GM21786 (cell line): ENCODE data around the gene PRUNE1.

Experiments used
- ATAC-seq: cut with Tn5 transposase; IDR thresholded peaks from one replicate; pipeline ENCODE4 v1.9.1; 2021; ENCODE audit not compliant: unreplicated experiment

The PRUNE1 gene

GRCh38 chr1:151049458-151049857, 41.2 kb downstream of the PRUNE1 start:
- ATAC-seq = no peak

DNA sequence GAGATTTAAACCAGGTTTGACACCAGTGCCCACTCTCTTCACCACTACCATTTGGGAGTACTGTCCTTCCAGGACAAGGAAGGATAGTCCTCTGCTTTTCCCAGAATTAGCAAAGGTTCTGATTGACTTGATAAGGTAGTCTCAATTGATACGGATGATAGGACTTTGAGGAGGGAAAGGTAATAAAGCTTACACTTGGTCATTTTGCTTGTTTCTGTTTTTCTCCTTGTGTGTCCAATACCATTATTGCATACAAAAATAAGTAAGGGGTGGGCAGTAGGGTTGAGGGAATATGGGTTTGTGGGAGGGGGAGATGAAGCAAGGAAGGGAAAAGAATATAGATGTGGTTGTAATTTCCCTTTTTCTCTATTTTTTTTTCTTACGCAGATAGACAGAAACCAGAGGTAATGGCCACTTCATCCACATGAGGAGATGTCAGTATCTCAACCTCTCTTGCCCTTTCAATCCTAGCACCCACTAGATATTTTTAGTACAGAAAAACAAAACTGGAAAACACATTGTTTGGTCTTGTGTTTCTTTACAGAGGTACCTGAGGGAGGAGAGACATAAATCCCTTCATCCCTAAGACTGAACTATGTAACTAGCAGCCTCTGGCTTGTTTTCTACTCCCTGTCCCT, 41.9 kb downstream of the PRUNE1 start:
- ATAC-seq = no peak

DNA sequence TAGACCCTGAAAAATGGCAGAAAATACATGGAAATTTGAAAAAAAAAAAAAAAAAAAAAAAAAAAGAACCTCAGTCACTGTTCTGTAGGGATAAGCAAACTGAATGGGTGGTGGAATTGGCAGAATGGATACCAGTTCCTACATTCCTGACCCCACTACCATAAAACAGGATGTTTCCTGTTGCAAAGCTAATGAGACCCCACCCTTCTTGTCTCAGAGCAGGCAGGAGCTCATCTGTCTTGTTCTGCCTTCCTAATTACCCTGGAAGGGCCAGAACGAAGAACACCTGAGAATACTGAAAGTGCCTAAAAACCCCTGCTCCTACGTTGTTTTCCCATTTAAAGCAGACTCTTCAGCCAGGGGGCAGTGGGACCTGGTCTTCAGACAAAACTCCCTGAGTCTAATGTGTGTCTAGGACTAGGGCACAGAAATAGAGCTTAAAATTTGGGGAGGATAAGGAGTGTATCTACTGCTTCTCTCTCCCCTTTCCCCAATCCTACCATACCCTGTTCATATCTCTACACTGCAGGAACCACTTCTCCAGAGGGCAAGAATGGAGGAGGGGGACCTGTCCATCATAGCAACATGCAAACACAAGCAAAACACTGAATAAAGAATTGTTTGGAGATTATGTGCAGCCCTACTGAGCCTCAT, 43.2 kb downstream of the PRUNE1 start:
- ATAC-seq = no peak

GRCh38 chr1:151054971-151055547, 46.8 kb downstream of the PRUNE1 start:
- no peak for ATAC-seq

GRCh38 chr1:151055581-151055980, 47.3 kb downstream of the PRUNE1 start:
- ATAC-seq = no peak

DNA sequence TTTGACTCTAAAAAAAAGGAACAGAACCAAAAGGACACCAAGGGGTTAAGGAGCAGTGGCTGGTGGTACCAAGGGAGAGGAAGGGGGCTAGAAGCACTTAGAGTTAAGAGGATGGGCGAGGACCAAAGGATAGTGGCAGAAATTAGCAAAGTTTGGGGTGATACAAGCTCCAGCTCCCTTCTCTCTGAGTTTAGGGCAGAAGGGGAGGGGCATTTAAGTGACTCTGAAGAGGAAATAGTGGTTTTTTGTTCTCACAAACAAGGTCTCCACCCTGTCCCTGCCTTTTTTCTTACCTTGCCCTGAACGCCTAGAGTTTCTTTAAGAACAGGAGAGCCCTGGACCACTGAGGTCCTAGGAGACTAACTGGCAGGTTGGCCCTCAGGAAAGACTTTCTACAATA, 47.9 kb downstream of the PRUNE1 start:
- no peak for ATAC-seq

GRCh38 chr1:151058692-151059091, 50.4 kb downstream of the PRUNE1 start:
- no peak for ATAC-seq

GRCh38 chr1:151059109-151060006, 51.1 kb downstream of the PRUNE1 start, which contains the start of gene CDC42SE1:
CDC42SE1 (minus strand) TSS chr1:151059622; CDS start chr1:151055730, 3,892 bp downstream.
- ATAC-seq = peak; percentile 69

DNA sequence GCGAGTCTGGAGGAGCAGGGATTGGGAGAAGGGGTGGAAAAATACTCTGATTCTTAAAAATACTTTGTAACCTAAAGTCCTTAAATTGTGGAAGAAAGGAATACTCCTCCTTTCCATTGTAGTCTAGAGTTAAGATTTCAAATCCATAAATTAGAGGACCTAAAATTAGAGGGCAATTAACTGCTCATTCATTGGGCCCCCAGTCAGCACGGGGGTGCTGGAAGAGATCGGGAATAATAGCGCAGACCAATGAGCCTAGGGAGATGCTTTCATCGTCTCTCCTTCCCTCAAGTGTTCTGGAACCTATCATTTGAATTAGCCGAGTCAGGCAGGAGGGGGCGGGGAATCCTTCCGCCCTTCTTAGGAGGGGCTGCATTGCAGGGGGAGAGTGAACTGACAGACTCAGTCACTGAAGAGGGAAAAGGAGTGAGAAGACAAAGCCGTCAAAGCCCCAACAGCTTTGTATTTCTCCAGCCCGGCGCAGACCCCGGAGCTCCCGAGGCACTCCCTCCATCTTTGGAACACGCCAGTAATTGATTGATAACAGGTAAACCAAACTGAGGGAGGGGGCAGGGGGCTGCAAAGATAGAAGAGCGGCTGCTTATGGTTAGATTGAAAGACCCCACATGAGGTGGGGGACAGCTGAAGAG, 51.9 kb downstream of the PRUNE1 start, which contains the start of gene MLLT11:
MLLT11 (plus strand) TSS at position 391 of the 650 bp plus-strand sequence. CDS start 6,828 bp downstream, outside the sequence.
- ATAC-seq = no peak

DNA sequence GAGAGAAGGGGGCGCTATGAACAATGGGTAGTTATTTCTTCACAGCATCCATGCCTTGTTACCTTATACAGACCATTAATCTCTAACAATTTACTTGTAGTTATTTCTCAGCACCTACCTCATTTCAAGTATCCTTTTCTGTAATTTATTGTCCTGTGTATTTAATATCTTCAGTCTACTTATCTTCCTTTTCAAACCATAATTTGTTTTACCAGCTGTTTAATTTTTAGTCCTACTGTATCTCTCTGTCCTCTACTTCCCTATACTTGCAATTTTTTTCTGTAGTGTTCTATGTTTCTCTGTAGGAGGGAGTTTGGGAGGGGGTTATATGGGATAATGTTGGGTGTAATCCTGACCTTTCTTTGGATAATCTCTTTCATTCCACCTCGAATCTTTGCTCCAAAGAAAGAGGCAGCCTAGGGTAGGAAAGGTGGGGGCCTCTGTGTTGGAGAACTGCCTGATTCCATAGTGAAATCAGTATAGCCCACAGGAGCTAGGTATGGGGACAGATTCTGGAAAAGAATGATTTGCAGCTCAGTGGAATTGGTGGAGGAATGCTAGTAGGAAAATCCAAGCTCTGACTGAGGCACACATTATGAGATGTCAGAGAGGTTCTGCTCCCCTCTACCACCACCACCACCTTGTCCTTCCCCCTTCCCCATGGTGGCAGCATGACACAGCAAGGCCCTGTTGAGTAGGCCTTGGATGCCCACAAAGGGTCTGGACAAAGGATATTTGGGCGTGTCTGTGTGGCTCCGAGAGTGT, 52.6 kb downstream of the PRUNE1 start:
- ATAC-seq = no peak

- no peak for ATAC-seq
These were observed 53.5 kb downstream of the PRUNE1 start for GRCh38 chr1:151061704-151062103.

DNA sequence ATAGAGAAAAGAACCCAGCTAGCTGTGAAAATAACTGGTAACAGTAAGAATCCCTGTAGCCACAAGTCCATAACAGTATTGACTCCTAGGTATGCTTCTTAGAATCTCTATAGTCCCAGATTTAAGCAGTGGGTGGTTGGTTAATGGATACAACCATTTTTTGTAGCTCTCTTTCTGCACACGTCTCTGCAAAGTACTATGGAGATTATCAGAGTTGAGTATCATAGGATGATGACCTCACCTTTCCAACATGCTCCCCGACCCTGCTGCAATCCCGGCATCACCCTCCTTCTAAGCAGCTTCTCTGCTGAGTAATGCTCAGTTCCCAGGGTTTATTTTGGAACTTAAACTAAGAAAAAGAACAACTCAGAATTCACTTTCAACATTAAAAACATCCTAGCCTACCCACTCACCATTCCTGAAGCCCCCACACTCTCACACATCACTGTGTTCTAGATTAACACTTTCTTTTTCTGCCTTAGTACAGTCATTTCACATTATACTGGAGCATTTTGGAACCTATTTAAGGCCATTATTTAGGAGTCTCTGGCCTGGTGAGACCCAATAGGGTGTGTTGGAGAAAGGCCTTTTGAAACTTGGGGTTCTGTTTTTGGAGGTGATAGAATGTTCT, 54.6 kb downstream of the PRUNE1 start:
- ATAC-seq = no peak

DNA sequence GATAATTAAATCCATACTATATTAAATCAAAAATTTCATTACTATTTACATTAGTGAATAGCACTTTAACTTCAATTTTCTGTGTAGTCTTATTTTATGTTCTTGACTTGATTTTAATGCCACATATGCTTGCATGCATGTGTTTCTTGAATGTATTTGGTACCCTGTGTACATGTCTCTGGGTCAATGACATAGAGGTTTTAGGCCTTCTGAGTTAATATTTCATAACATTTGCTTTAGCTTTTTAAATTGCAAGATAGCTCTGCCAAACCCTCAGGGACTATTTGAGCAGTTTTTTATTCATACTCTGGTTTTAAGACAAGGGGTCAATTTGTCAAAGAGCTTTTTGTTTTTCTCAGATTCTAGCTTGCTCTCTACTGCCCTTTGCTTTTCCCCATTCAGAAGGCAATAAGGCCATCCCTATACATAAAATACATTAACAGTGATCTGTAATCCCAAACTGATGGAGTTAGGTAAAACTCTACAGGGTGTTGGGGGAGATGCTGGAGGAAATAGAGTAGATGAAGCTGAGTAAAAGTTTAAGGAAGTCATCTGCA, 56.9 kb downstream of the PRUNE1 start:
- no peak for ATAC-seq

- ATAC-seq = no peak
These were observed 58.9 kb downstream of the PRUNE1 start for GRCh38 chr1:151067185-151067584.

DNA sequence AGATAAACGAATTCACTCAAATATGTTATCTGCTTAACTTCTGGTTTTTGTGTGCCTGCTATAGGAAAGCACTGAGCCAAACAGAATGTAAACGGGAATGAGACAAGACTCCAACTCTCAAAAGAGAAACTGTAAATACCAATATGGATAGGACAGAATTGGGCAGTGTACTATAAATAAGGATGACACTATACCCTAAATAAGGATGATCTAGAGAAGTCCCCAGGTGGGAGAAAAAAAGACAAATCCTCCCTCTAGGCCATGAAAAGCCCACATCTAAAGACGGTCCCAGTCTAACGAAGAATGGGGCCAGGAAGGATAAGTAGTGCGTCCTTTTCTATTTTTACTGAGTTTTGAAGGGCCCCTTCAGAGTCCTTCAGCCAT, 60.8 kb downstream of the PRUNE1 start:
- ATAC-seq = no peak

DNA sequence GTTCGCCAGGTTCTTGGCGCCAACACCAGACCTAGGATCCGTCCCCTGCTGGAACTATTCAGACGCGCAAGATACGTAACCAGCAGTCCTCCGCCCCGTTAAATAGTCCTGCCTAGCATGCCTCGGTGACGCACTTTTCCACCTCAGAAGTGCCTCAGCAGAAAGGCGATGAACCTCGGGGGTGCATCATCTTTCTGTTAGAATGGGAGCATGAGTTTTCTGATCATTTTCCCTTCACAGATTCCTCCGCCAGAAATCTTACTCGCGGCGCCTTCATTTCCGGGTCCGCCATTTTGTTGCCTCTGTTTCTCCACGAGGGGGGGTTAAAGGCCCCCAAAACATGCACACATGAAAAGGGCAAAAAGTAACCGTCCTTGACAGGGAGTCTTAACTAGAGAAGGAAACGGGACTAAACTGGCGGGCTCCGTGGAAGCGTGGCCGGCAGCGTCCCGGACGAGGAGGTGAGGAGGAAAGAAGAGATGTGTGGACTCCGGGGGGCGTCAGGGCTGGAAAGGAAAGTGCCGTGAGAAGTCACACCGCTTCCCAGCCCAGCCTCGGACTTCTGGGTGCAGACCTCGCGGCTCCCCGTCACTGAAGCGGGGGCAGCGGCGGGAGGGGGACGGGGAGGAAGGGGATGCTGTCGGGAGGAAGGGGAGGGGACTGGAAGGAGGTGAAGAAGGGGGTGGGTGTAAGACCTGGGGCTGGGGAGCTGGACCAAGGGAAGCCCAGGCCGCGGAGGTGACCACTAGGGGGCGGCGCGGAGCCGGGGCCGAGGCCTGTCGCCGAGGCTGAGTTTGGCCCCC, 62.4 kb downstream of the PRUNE1 start, which contains the start of gene GABPB2:
GABPB2 (plus strand) TSS at position 288 of the 803 bp plus-strand sequence. CDS start 17,429 bp downstream, outside the sequence.
- peak; percentile 57 for ATAC-seq

DNA sequence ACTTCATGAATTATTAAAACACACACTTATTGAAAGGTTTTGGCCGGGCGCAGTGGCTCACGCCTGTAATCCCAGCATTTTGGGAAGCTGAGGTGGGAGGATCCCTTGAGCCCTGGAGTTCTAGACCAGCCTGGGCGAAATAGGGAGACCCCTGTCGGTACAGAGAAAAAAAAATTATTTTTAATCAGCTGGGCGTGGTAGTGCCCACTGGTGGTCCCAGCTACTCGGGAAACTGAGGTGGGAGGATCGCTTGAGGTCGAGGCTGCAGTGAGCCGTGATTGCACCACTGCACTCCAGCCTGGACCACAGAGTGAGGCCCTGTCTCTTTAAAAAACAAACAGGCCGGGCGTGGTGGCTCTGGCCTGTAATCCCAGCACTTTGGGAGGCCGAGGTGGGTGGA, 64.0 kb downstream of the PRUNE1 start:
- ATAC-seq = no peak
